HEK293 (cell line): ENCODE data around the gene RNF224.

Experiments
- KLF1 ChIP-seq: fragments of 450-650 bp; formaldehyde crosslinking; IDR thresholded peaks from 2 replicates; pipeline ENCODE4 v1.5.1; 2016; ENCODE audit warnings: missing biosample characterization, missing genetic modification characterization
- REST ChIP-seq: fragments of 450-650 bp; formaldehyde crosslinking; IDR thresholded peaks from 2 replicates; pipeline ENCODE4 v1.5.1; 2016; ENCODE audit warnings: missing biosample characterization, missing genetic modification characterization
- SP3 ChIP-seq: fragments of 450-650 bp; formaldehyde crosslinking; IDR thresholded peaks from 2 replicates; pipeline ENCODE4 v1.5.1; 2016; ENCODE audit warnings: missing biosample characterization, missing genetic modification characterization
- ZBTB21 ChIP-seq: fragments of 450-650 bp; formaldehyde crosslinking; IDR thresholded peaks from 2 replicates; pipeline ENCODE4 v1.5.1; 2017; ENCODE audit warnings: missing biosample characterization, missing genetic modification characterization
- ZBTB8A ChIP-seq: fragments of 450-650 bp; formaldehyde crosslinking; IDR thresholded peaks from 2 replicates; pipeline ENCODE4 v1.5.1; 2016; ENCODE audit warnings: missing biosample characterization, missing genetic modification characterization
- ZNF10 ChIP-seq: fragments of 450-650 bp; formaldehyde crosslinking; IDR thresholded peaks from 2 replicates; pipeline ENCODE4 v1.5.1; 2017; ENCODE audit warnings: missing biosample characterization, missing genetic modification characterization
- ZNF132 ChIP-seq: fragments of 450-650 bp; formaldehyde crosslinking; IDR thresholded peaks from 2 replicates; pipeline ENCODE4 v1.5.1; 2017; ENCODE audit warnings: missing biosample characterization, missing genetic modification characterization, borderline replicate concordance
- ZNF16 ChIP-seq: fragments of 450-650 bp; formaldehyde crosslinking; IDR thresholded peaks from 2 replicates; pipeline ENCODE4 v1.5.1; 2016; ENCODE audit warnings: low read depth, missing biosample characterization, missing genetic modification characterization
- ZNF24 ChIP-seq: fragments of 450-650 bp; formaldehyde crosslinking; IDR thresholded peaks from 2 replicates; pipeline ENCODE4 v1.5.1; 2016; ENCODE audit warnings: missing biosample characterization, missing genetic modification characterization
- ZNF324 ChIP-seq: fragments of 450-650 bp; formaldehyde crosslinking; IDR thresholded peaks from 2 replicates; pipeline ENCODE4 v1.5.1; 2016; ENCODE audit warnings: missing biosample characterization, missing genetic modification characterization
- ZNF404 ChIP-seq: fragments of 450-650 bp; formaldehyde crosslinking; IDR thresholded peaks from 2 replicates; pipeline ENCODE4 v1.5.1; 2017; ENCODE audit warnings: missing biosample characterization, missing genetic modification characterization
- ZNF433 ChIP-seq: fragments of 450-650 bp; formaldehyde crosslinking; IDR thresholded peaks from 2 replicates; pipeline ENCODE4 v1.5.1; 2016; ENCODE audit warnings: missing biosample characterization, missing genetic modification characterization, low read depth
- ZNF529 ChIP-seq: fragments of 450-650 bp; formaldehyde crosslinking; IDR thresholded peaks from 2 replicates; pipeline ENCODE4 v1.5.1; 2017; ENCODE audit warnings: missing genetic modification characterization, missing biosample characterization; ENCODE audit not compliant: insufficient replicate concordance
- ZNF544 ChIP-seq: fragments of 450-650 bp; formaldehyde crosslinking; IDR thresholded peaks from 2 replicates; pipeline ENCODE4 v1.5.0; 2017; ENCODE audit warnings: missing biosample characterization, missing genetic modification characterization
- ZNF76 ChIP-seq: fragments of 450-650 bp; formaldehyde crosslinking; IDR thresholded peaks from 2 replicates; pipeline ENCODE4; 2016; ENCODE audit warnings: low read depth, missing biosample characterization, missing genetic modification characterization, borderline replicate concordance
- ZNF776 ChIP-seq: fragments of 450-650 bp; formaldehyde crosslinking; IDR thresholded peaks from 2 replicates; pipeline ENCODE4 v1.5.0; 2017; ENCODE audit warnings: missing biosample characterization, missing genetic modification characterization, borderline replicate concordance
- ZXDB ChIP-seq: fragments of 450-650 bp; formaldehyde crosslinking; IDR thresholded peaks from 2 replicates; pipeline ENCODE4 v1.5.1; 2016; ENCODE audit warnings: missing biosample characterization, missing genetic modification characterization
- TF ChIP-seq, protein P1 (sequence below): fragments of 450-650 bp; formaldehyde crosslinking; IDR thresholded peaks from 2 replicates; pipeline ENCODE4 v1.5.1; 2016; ENCODE audit warnings: missing biosample characterization, missing genetic modification characterization, borderline replicate concordance
- TF ChIP-seq, protein P2 (sequence below): fragments of 450-650 bp; IDR thresholded peaks from 2 replicates; pipeline ENCODE4 v1.5.1; 2018; ENCODE audit warnings: missing biosample characterization, missing genetic modification characterization
- TF ChIP-seq, protein P3 (sequence below): fragments of 450-650 bp; formaldehyde crosslinking; IDR thresholded peaks from 2 replicates; pipeline ENCODE4 v1.5.1; 2017; ENCODE audit warnings: missing biosample characterization, missing genetic modification characterization
- TF ChIP-seq, protein P4 (sequence below): fragments of 450-650 bp; formaldehyde crosslinking; IDR thresholded peaks from 2 replicates; pipeline ENCODE4; 2016; ENCODE audit warnings: missing biosample characterization, missing genetic modification characterization
- TF ChIP-seq, protein P5 (sequence below): fragments of 450-650 bp; formaldehyde crosslinking; IDR thresholded peaks from 2 replicates; pipeline ENCODE4 v1.5.1; 2016; ENCODE audit warnings: missing biosample characterization, missing genetic modification characterization

The RNF224 gene

DNA sequence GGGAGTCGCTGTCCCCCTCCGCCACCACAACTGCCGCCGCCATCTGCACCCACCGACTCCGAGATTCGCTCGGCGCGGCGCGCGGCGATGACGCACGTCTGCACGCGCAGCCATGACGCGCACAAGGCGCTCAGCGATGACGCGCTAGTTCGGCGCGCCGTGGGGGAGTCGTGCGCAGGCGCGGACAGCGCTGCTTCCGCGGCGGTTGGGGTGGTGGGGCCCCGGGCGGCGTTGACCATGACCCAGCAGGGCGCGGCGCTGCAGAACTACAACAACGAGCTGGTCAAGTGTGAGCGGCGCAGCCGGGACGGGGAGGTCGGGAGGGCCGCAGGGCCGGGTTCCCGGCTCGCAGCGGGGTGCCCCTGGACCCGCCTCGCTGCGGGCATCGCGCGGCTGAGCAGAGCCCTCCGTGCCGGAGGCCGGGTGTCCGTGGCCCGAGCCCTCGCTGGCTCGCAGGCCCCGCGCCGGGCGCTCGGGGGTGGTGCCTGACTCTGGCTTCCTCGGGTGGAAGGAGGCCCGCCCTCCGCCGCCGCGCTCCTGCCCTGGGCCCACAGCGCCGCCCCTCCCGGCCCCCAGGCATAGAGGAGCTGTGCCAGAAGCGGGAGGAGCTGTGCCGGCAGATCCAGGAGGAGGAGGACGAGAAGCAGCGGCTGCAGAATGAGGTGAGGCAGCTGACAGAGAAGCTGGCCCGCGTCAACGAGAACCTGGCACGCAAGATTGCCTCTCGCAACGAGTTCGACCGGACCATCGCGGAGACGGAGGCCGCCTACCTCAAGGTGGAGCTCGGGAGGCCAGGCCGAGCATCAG lies 38.6 kb upstream of the RNF224 start, which contains the start of the genes ANAPC2 and SSNA1 (continued):
- TF ChIP-seq REST (tag by site-specific recombination) (no peak), ZNF404 (tag by site-specific recombination) (no peak), KLF1 (peak; percentile 84), ZNF776 (no peak), ZNF132 (tag by site-specific recombination) (no peak), ZNF24 (tag by site-specific recombination) (peak; percentile 73; the same call in 1 of the 2 replicates), ZNF16 (tag by site-specific recombination) (no peak), ZNF10 (tag by site-specific recombination) (no peak), ZNF529 (tag by site-specific recombination) (no peak), ZNF544 (tag by site-specific recombination) (no peak), SP3 (no peak; the same call in none of the 2 replicates), ZNF433 (tag by site-specific recombination) (no peak), ZBTB21 (tag by site-specific recombination) (peak; percentile 95), ZNF76 (peak; percentile 85), ZNF324 (tag by site-specific recombination) (peak; percentile 90), ZXDB (tag by site-specific recombination) (peak; percentile 91), ZBTB8A (peak; percentile 91)
- TF ChIP-seq, protein P1, sequence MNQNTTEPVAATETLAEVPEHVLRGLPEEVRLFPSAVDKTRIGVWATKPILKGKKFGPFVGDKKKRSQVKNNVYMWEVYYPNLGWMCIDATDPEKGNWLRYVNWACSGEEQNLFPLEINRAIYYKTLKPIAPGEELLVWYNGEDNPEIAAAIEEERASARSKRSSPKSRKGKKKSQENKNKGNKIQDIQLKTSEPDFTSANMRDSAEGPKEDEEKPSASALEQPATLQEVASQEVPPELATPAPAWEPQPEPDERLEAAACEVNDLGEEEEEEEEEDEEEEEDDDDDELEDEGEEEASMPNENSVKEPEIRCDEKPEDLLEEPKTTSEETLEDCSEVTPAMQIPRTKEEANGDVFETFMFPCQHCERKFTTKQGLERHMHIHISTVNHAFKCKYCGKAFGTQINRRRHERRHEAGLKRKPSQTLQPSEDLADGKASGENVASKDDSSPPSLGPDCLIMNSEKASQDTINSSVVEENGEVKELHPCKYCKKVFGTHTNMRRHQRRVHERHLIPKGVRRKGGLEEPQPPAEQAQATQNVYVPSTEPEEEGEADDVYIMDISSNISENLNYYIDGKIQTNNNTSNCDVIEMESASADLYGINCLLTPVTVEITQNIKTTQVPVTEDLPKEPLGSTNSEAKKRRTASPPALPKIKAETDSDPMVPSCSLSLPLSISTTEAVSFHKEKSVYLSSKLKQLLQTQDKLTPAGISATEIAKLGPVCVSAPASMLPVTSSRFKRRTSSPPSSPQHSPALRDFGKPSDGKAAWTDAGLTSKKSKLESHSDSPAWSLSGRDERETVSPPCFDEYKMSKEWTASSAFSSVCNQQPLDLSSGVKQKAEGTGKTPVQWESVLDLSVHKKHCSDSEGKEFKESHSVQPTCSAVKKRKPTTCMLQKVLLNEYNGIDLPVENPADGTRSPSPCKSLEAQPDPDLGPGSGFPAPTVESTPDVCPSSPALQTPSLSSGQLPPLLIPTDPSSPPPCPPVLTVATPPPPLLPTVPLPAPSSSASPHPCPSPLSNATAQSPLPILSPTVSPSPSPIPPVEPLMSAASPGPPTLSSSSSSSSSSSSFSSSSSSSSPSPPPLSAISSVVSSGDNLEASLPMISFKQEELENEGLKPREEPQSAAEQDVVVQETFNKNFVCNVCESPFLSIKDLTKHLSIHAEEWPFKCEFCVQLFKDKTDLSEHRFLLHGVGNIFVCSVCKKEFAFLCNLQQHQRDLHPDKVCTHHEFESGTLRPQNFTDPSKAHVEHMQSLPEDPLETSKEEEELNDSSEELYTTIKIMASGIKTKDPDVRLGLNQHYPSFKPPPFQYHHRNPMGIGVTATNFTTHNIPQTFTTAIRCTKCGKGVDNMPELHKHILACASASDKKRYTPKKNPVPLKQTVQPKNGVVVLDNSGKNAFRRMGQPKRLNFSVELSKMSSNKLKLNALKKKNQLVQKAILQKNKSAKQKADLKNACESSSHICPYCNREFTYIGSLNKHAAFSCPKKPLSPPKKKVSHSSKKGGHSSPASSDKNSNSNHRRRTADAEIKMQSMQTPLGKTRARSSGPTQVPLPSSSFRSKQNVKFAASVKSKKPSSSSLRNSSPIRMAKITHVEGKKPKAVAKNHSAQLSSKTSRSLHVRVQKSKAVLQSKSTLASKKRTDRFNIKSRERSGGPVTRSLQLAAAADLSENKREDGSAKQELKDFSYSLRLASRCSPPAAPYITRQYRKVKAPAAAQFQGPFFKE (tag by site-specific recombination), result no peak
- TF ChIP-seq, protein P2, sequence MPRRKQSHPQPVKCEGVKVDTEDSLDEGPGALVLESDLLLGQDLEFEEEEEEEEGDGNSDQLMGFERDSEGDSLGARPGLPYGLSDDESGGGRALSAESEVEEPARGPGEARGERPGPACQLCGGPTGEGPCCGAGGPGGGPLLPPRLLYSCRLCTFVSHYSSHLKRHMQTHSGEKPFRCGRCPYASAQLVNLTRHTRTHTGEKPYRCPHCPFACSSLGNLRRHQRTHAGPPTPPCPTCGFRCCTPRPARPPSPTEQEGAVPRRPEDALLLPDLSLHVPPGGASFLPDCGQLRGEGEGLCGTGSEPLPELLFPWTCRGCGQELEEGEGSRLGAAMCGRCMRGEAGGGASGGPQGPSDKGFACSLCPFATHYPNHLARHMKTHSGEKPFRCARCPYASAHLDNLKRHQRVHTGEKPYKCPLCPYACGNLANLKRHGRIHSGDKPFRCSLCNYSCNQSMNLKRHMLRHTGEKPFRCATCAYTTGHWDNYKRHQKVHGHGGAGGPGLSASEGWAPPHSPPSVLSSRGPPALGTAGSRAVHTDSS (tag by site-specific recombination), result no peak
- TF ChIP-seq, protein P3, sequence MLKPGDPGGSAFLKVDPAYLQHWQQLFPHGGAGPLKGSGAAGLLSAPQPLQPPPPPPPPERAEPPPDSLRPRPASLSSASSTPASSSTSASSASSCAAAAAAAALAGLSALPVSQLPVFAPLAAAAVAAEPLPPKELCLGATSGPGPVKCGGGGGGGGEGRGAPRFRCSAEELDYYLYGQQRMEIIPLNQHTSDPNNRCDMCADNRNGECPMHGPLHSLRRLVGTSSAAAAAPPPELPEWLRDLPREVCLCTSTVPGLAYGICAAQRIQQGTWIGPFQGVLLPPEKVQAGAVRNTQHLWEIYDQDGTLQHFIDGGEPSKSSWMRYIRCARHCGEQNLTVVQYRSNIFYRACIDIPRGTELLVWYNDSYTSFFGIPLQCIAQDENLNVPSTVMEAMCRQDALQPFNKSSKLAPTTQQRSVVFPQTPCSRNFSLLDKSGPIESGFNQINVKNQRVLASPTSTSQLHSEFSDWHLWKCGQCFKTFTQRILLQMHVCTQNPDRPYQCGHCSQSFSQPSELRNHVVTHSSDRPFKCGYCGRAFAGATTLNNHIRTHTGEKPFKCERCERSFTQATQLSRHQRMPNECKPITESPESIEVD, result no peak
- TF ChIP-seq, protein P4, sequence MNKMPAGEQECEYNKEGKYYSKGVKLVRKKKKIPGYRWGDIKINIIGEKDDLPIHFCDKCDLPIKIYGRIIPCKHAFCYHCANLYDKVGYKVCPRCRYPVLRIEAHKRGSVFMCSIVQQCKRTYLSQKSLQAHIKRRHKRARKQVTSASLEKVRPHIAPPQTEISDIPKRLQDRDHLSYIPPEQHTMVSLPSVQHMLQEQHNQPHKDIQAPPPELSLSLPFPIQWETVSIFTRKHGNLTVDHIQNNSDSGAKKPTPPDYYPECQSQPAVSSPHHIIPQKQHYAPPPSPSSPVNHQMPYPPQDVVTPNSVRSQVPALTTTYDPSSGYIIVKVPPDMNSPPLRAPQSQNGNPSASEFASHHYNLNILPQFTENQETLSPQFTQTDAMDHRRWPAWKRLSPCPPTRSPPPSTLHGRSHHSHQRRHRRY (tag by site-specific recombination), result no peak
- TF ChIP-seq, protein P5, sequence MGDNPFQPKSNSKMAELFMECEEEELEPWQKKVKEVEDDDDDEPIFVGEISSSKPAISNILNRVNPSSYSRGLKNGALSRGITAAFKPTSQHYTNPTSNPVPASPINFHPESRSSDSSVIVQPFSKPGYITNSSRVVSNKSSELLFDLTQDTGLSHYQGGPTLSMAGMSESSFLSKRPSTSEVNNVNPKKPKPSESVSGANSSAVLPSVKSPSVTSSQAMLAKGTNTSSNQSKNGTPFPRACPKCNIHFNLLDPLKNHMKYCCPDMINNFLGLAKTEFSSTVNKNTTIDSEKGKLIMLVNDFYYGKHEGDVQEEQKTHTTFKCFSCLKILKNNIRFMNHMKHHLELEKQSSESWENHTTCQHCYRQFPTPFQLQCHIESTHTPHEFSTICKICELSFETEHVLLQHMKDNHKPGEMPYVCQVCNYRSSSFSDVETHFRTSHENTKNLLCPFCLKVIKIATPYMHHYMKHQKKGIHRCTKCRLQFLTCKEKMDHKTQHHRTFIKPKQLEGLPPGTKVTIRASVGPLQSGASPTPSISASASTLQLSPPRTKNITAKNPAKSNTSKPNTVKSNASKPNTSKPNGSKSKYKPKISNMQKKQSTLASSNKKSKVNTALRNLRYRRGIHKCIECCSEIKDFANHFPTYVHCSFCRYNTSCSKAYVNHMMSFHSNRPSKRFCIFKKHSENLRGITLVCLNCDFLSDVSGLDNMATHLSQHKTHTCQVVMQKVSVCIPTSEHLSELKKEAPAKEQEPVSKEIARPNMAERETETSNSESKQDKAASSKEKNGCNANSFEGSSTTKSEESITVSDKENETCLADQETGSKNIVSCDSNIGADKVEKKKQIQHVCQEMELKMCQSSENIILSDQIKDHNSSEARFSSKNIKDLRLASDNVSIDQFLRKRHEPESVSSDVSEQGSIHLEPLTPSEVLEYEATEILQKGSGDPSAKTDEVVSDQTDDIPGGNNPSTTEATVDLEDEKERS (tag by site-specific recombination), result no peak; the same call in 1 of the 2 replicates
